ENCODE data around the gene ERGIC3. TPM values are rescaled to one million over a fixed set of nuclear protein-coding genes. Genes with fewer than 3 reads are reported as not detected.

Gene ERGIC3
- total RNA-seq, result 153 and 156 TPM in 2 replicates

DNA sequence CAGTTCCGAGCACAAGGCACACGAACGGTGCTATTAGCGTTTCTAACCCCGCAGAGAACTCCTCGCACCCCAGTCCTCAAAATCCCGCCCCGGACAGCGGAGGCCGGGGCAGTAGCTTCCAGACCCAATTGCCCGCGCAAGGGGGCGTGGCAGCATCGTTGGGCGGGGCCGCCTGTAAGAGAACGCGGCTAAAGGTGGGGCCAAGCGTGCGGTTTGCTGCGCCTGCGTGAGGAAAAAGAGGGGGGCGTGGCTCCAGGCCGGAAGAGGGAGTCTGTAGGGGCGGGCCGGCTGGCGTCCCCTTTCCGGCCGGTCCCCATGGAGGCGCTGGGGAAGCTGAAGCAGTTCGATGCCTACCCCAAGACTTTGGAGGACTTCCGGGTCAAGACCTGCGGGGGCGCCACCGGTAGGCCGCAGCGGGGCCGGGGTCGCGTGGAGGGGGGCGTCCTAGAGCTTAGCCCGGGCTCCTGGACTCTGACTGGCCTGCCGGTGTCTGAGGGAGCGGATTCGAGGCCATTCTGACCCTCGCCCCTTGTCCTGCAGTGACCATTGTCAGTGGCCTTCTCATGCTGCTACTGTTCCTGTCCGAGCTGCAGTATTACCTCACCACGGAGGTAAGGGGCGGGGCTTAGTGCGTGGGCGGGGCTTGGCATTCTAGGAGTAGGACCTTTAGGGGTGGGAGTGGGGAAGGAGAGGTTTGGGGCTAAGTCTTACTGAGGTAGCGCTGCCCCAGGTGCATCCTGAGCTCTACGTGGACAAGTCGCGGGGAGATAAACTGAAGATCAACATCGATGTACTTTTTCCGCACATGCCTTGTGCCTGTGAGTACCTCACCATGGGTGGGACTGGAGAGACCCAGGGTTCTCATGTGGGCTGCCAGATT, at the start of gene ERGIC3:
ERGIC3 (plus strand) TSS at position 296 of the 880 bp plus-strand sequence; CDS start at position 316, 20 bp downstream.
- intact Hi-C loops (cut with micrococcal nuclease), result loop anchor here (1.0 to 5.0 kb wide), 5 partner anchors 52 to 1550 kb away; partner anchors contain the start of genes PHF20 and RALY

DNA sequence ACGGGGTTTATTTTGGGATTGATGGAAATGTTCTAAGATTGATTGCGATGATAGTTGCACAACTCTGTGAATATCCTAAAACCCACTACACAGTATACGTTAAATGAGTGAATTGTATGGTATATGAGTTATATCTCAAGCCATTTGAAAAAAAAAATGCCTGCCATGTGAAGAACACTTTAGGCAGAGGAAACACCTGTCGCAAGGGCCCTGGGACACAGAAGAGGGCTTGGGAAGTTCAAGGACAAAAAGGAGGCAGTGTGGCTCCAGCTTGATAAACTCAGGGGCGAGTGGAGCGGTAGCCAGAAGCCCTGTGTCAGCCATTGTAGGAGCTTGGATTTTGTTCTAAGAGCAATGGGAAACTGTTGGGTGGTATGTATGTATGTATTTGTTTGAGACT, 49.5 kb upstream of the ERGIC3 start:
- intact Hi-C loops (cut with micrococcal nuclease), result loop anchor here (5.0 kb wide), 2 partner anchors 35 to 250 kb away; partner anchors contain the start of genes CEP250 and RBM39

DNA sequence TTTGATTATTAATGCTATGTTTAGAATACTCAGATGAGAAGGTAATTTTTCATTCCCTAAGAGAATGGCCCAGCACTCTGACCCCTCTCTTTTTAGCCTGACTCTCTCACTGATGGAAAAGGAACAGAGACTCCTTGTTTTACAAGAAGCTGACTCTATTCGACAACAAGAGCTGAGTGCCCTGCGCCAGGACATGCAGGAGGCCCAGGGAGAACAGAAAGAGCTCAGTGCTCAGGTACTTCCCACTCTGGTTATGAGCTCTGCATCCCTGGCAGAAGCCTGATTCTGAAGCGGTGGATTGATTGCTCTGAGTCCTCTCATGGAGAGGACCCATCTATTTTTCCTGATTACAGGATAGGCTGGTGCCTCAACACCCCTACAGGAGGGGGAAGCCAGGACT, 45.4 kb upstream of the ERGIC3 start:
- intact Hi-C loops (cut with micrococcal nuclease), result no loop called here

DNA sequence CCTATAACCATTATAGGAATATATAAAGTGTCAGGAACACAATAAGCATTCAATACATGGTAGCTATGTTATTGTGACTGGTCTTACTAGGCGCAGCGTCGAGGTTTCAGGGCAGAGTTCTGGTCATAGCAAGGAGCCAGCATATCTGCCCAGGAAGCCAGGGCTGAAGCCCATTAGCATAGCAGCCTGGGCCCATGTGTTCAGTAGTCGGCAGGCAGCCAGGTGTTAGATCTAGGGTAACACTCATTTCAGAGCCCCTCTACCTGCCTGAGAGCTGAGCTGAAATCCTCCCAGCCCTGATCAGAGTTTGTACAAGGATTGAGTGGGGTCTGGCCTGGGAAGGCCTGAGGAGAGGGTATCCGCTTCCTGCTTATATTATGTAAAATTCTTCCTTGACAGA, 44.6 kb upstream of the ERGIC3 start:
- intact Hi-C loops (cut with micrococcal nuclease), result no loop called here

DNA sequence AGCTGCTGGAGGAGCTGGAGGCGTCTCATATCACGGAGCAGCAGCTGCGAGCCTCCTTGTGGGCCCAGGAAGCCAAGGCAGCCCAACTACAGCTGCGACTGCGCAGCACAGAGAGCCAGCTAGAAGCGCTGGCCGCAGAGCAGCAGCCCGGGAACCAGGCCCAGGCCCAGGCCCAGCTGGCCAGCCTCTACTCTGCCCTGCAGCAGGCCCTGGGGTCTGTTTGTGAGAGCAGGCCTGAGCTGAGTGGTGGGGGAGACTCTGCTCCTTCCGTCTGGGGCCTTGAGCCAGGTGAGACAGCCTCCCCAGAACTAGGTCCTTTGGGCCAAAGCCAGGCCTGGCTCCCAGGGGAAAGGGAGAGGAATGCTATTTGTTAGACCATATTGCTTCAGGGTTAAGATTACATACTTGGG, 44.1 kb upstream of the ERGIC3 start:
- intact Hi-C loops (cut with micrococcal nuclease), result no loop called here

DNA sequence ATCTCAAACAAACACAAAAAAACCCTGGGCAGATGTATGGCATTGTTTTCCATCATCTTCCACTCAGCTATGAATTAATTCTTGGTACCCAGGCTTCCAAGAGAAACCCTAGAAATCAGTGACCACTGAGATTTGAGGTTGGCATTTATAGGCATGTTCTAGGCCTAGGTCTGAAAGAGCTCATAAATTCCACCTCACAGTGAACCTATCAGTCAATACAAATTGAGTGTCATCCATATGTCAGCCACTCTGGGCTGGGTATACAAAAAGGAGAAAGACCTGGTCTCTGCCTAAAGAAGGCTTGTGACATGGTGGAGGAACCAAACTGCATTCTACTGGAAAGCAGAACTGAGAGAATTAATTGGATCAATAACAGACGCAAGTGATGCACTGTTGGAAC, 42.6 kb upstream of the ERGIC3 start:
- intact Hi-C loops (cut with micrococcal nuclease), result no loop called here

DNA sequence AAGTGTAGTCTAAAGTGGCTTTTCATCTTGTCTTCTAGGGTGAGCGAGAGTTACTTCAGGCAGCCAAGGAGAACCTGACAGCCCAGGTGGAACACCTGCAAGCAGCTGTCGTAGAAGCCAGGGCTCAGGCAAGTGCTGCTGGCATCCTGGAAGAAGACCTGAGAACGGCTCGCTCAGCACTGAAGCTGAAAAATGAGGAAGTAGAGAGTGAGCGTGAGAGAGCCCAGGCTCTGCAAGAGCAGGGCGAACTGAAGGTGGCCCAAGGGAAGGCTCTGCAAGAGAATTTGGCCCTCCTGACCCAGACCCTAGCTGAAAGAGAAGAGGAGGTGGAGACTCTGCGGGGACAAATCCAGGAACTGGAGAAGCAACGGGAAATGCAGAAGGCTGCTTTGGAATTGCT, 39.5 kb upstream of the ERGIC3 start:
- intact Hi-C loops (cut with micrococcal nuclease), result no loop called here

DNA sequence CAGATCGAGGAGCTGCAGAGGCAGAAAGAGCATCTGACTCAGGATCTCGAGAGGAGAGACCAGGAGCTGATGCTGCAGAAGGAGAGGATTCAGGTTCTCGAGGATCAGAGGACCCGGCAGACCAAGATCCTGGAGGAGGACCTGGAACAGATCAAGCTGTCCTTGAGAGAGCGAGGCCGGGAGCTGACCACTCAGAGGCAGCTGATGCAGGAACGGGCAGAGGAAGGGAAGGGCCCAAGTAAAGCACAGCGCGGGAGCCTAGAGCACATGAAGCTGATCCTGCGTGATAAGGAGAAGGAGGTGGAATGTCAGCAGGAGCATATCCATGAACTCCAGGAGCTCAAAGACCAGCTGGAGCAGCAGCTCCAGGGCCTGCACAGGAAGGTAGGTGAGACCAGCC, 38.6 kb upstream of the ERGIC3 start:
- intact Hi-C loops (cut with micrococcal nuclease), result no loop called here

DNA sequence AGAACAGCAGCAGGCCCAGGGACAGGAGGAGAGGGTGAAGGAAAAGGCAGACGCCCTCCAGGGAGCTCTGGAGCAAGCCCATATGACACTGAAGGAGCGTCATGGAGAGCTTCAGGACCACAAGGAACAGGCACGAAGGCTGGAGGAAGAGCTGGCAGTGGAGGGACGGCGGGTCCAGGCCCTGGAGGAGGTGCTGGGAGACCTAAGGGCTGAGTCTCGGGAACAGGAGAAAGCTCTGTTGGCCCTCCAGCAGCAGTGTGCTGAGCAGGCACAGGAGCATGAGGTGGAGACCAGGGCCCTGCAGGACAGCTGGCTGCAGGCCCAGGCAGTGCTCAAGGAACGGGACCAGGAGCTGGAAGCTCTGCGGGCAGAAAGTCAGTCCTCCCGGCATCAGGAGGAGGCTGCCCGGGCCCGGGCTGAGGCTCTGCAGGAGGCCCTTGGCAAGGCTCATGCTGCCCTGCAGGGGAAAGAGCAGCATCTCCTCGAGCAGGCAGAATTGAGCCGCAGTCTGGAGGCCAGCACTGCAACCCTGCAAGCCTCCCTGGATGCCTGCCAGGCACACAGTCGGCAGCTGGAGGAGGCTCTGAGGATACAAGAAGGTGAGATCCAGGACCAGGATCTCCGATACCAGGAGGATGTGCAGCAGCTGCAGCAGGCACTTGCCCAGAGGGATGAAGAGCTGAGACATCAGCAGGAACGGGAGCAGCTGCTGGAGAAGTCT, 37.9 kb upstream of the ERGIC3 start:
- intact Hi-C loops (cut with micrococcal nuclease), result no loop called here

DNA sequence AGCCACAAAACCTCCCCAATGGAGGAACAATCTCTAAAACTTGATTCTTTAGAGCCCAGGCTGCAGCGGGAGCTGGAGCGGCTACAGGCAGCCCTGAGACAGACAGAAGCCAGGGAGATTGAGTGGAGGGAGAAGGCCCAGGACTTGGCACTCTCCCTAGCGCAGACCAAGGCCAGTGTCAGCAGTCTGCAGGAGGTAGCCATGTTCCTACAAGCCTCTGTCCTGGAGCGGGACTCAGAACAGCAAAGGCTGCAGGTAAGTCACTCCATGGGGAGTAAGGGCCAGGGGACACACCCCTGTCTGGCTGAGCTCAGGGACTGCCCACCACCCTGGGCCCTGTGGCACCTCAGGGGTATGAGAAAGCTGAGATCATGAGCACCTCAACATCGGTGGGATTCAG, 37.1 kb upstream of the ERGIC3 start:
- intact Hi-C loops (cut with micrococcal nuclease), result no loop called here

DNA sequence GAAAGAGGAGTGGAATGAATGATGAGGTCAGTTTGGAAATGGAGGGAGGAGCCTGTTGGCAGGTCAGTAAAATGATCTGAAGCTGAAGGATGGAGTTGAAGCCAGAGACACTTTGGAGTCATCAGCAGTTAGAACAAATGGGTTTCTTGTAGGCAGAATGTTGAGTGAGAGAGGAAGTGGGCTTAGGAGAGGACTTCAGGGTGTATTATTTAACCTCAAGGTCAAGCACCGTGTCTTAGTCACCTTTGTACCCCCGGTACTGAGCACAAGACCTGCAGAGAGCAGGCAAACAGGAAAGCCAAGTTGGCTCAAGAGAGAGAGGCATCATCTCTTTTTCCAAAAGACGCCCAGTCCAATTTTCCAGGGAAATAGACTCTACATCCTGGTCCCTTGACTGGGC, 35.7 kb upstream of the ERGIC3 start:
- intact Hi-C loops (cut with micrococcal nuclease), result no loop called here

DNA sequence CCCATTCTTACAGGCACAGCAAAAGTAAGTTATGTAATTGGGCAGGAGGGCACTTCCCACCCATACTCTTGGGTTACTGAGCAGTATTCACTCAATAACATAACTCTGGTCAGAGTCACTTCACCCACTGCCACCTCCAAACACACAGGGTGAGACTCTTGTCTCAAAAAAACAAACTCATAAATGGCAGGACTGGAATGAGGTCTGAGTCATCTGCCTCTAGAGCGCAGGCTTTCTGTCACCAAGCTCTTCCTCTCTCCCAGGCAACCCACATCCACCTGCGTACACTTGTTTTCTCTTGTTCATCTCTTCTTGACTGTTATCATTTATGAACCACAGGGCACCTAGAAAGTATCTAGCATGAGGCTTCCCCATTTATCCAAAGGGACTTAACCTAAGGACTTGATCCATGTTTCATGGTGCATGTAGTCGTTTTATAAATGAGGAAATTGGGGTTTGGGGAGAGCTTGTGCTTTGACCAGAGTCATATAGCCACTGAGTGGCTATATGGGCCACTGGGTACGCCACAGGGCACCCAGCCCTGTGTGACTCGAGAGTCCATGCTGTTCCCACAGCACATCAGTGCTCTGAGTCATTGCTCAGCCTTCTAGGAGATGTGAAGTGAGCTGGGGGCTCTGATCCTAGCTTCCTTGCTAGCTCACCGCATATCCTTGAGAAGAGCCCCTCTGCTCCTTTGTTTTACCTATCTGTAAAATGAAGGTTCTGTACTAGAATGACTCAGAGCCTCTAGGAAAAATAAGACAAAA, 34.8 kb upstream of the ERGIC3 start:
- intact Hi-C loops (cut with micrococcal nuclease), result no loop called here

DNA sequence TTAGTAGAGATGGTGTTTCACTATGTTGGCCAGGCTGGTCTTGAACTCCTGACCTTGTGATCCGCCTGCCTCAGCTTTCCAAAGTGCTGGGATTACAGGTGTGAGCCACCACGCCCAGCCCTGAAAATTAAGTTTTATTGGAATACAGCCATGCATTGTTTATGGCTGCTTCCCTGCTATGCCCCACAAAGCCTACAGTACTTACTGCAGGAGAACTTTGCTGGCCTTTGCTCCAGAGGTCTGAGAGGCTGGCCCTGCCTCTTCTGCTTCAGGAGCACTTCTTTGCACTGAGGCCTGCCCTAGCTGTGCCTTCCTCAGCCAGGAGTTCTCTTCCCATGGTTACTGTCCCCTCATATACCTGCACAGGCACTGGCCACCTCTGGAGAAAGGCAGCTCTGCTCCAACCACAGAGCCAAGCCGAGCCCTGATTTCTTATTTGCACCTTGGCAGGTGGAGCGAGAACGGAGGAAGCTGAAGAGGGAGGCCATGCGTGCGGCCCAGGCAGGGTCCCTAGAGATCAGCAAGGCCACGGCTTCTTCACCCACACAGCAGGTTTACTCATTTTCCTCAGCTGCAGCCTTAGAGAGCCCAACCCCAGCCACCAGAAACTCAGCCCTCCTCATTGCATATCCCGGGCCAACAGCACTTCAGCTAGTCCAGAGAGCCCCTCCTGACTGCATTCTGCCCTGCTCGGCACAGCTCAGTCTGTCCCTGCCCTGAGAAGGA, 33.2 kb upstream of the ERGIC3 start:
- intact Hi-C loops (cut with micrococcal nuclease), result no loop called here

DNA sequence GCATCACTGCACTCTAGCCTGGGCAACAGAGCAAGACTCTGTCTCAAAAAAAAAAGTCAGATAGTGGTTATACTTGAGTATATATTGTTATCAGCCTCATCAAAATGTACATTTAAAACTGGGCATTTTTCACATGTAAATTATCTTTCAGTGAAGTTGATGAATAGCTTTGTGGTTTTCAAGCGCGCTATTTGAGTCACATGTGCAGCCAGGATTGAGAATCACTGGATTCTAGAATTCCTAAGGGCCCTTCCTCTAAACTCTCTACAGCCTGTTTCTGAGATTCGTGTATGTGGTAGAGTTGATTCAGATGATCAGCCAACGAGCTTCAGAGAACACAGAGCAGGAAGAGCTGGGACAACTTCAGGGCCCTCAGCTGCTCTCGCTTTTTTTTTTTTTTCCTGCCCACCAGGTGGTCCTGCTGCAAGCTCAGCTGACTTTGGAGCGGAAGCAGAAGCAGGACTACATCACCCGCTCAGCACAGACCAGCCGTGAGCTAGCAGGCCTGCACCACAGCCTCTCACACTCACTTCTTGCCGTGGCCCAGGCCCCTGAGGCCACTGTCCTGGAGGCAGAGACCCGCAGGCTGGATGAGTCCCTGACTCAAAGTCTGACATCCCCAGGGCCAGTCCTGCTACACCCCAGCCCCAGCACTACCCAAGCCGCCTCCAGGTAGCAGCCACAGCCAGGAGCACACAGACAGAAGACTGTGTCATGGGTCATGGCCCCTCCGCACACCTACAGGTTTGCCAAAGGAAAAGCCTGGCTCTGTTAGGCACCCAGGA, 30.7 kb upstream of the ERGIC3 start:
- intact Hi-C loops (cut with micrococcal nuclease), result no loop called here

DNA sequence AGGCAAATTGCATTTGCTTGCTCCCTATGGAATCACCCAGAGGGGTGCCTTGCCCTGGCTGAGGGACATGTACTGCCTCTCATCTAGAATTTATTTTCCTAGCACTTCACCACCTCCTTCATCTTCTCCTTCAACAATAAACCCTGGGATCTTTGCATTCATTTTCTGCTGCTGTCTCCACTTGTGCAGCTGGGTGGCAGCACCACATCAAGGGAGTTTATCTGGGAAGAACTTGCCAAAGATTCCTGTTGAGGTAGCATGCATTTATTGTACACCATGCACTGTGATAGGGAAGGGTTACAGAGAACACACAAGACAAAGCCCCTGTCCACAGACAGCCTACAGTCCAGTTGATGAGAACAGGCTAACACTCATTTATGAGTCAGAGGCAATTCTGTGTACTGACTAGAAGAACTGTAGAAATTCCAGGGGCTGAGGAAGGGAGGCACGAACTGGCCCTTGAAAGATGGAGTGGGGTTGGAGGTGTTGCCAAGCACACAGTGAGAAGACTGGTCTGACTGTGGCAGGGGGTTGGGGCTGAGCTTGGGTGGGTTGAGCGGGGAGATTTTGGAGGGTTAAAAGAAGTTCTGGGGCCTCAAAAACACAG, 30.0 kb upstream of the ERGIC3 start:
- intact Hi-C loops (cut with micrococcal nuclease), result no loop called here

DNA sequence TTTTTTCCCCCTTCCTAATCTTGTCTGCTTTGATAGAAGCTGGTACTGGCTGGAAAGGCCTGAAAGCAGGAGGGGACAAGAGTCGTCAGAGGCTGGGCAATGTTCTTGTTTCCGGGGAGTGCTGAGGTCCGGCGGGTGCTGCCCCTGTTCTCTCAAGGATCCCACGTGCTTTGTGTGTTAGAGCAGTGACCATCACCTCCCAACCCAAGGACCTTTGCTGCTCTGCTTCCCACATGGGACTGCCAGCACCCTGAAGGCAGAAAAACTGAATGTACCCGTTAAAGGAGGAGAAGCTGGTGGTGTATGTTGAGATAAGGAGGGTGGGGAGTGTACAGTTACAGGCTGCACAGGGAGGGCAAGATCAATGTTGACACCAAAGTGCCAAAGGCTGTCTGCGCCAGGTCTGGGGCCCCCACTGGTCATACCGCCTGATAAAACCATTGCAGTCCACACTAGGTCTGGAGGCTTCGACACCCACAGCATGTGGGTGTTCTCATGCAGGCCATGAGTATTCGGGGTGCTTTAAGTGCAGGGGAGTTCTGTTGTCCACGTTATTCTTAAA, 27.4 kb upstream of the ERGIC3 start:
- intact Hi-C loops (cut with micrococcal nuclease), result no loop called here

DNA sequence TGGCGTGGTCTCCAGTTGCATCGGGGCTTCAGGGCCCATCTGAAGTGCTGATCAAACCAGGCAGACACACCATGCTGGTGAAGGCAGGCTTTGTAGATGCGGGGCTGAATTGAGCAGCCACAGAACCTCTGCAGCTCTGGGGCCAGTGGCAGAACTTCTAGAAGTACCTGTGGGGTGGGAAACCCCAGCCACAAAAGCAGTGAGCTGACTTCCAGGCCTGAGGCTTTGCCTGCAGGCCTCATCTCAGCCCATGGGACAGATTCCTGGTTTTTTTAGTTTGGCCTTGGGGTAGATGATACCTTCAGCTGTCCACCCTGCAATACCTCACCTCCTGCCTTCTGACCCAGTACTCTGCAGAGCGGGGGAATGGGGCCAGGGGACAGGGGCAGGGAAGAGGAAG, 26.5 kb upstream of the ERGIC3 start:
- intact Hi-C loops (cut with micrococcal nuclease), result no loop called here

DNA sequence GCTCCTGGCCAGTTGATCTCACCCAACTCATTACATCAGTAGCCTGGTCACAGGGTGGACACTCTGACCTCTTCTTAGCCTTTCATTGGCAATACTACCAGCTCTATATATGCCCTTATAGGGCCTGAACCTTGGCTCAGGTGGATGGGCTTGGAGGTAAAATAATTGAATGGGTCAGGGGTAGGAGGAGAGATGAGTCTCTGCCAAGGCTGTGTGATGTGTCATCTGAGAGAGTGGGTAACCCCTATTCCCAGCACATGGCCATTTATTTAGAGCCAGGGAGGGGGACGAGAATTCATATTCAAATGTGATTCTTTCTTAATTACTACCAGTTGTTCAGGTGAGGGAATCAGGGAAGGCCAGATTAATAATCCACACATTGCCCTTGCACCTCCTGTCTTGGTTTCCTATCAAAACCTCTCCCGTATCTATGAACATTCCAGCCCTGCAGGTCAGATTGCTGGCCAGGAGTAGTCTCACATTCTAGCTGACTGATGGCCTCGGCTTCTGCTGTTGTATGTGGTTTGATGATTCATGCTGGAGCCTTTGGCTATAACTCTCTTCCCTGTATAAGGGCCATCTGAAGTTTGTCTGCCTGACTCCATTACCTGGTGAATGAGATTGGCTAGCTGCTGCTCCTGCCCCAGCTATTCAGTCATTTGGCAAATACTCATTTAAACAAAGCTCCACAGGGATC, 25.8 kb upstream of the ERGIC3 start:
- intact Hi-C loops (cut with micrococcal nuclease), result no loop called here

DNA sequence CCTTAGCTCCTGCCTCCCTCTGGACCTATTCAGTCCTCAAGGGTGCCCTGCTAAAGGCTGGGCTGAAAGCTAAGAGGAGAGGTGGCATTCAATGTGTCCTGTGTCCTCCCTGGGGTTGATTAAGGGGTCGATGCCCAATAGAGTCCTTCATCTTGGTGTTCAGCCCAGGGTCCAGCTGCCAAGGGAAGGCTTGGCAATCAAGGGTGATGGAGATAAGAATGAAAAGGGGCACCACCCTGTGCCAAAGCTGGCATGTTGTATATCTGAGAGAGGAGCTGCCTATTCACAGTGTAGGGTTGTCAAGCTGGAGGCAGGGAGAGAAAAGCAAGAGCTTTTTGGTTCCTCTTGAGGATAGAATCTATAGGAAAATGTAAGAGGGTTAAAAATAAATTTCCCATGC, 24.8 kb upstream of the ERGIC3 start:
- intact Hi-C loops (cut with micrococcal nuclease), result no loop called here

Measured in T-helper 2 cell treated with Interferon-gamma antibody and Interleukin-4, amounts not matched to agents 100 ng/mL and 5 ng/mL, for 36 hours (primary cell).